8988T (cell line): Measurements from ENCODE around the gene CLEC18A.
A peak's percentile ranks its signal among the peaks of the same experiment; 100 is the strongest.
"Not testable (repeated sequence)": the region's sequence is repeated elsewhere in the genome, so short reads cannot be mapped to it uniquely, and the experiment has no call there.

Experiments
- DNase-seq: peaks from one replicate; pipeline ENCODE4 v3.0.0; 2011

The CLEC18A gene

DNA sequence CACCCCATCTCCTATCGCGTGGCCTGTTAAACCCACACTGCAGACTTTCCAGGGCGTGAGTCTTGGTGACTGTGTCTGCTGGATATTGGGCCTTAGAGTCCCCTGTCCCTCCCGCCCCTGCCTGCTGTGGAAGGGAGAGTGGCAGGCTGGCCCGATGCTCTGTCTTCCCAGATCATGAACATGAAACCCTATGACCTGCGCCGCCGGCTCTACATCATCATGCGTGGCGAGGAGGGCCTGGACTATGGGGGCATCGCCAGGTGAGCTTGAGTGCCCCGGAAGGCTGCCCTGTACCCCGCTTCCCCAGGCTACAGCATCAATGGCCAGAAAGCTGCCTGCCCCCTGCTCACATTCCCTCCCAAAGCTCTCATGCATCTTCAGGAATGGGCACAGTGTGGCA, 19.5 kb upstream of the CLEC18A start:
- DNase-seq: no peak

GRCh38 chr16:69932228-69932627, 18.9 kb upstream of the CLEC18A start:
- DNase-seq: no peak

GRCh38 chr16:69932691-69933392, 18.3 kb upstream of the CLEC18A start:
- DNase-seq: no peak

DNA sequence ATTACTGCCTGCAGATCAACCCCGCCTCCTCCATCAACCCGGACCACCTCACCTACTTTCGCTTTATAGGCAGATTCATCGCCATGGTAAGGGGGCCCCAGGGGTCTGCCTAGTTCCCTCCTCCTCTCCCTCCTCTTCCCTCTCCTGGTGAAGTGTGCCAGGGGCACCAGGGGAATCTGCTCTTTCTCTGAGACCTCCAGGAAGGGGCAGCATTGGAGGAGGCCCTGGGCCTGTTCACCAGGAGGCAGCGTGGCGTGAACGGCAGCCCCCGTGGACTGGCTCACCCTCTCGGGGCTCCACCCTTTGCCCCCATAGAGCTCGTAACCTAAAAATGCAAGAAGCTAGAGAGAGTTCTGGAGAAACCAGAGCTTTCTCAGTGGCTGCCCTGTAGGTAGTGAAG, 17.1 kb upstream of the CLEC18A start:
- DNase-seq: no peak

GRCh38 chr16:69934751-69935150, 16.4 kb upstream of the CLEC18A start:
- DNase-seq: no peak

GRCh38 chr16:69935278-69935711, 15.8 kb upstream of the CLEC18A start:
- DNase-seq: no peak

- DNase-seq: no peak
Measured at GRCh38 chr16:69935740-69936139, 15.4 kb upstream of the CLEC18A start.

DNA sequence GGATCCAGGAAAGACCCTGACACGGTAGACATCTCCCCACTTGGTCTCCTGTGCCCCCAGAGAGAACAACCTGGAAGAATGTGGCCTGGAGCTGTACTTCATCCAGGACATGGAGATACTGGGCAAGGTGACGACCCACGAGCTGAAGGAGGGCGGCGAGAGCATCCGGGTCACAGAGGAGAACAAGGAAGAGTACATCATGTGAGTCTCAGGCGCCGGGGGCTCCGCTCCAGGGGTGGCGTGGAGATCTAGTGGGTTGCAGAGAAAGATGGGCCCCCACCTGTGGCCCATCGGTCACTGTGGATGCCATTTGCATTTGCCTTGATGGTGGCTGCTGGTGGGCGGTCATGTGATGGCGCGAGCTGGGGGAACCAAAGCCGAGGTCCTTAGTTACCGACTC, 14.9 kb upstream of the CLEC18A start:
- no peak for DNase-seq

- DNase-seq: no peak
Measured at GRCh38 chr16:69936751-69937211, 14.4 kb upstream of the CLEC18A start.

- peak; percentile 88 for DNase-seq
Measured at GRCh38 chr16:69937465-69937951, 13.6 kb upstream of the CLEC18A start.

GRCh38 chr16:69938981-69939820, 11.9 kb upstream of the CLEC18A start:
- peak; percentile 26 for DNase-seq

DNA sequence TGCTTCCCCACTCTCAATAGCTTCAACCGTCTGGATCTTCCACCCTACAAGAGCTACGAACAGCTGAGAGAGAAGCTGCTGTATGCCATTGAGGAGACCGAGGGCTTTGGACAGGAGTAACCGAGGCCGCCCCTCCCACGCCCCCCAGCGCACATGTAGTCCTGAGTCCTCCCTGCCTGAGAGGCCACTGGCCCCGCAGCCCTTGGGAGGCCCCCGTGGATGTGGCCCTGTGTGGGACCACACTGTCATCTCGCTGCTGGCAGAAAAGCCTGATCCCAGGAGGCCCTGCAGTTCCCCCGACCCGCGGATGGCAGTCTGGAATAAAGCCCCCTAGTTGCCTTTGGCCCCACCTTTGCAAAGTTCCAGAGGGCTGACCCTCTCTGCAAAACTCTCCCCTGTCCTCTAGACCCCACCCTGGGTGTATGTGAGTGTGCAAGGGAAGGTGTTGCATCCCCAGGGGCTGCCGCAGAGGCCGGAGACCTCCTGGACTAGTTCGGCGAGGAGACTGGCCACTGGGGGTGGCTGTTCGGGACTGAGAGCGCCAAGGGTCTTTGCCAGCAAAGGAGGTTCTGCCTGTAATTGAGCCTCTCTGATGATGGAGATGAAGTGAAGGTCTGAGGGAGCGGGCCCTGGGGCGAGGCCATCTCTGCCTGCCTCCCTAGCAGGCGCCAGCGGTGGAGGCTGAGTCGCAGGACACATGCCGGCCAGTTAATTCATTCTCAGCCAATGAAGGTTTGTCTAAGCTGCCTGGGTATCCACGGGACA, 11.1 kb upstream of the CLEC18A start:
- DNase-seq: peak; percentile 20

- DNase-seq: no peak
Measured at GRCh38 chr16:69940676-69941075, 10.5 kb upstream of the CLEC18A start.

- DNase-seq: no peak
Measured at GRCh38 chr16:69941251-69942098, 9.7 kb upstream of the CLEC18A start.

- DNase-seq: no peak
Measured at GRCh38 chr16:69942099-69942491, 9.0 kb upstream of the CLEC18A start.

- no peak for DNase-seq
Measured at GRCh38 chr16:69942627-69943170, 8.4 kb upstream of the CLEC18A start.

- not testable (repeated sequence) for DNase-seq
Measured at GRCh38 chr16:69943241-69944036, 7.7 kb upstream of the CLEC18A start.

- DNase-seq: not testable (repeated sequence)
Measured at GRCh38 chr16:69950411-69950810, 723 bp upstream of the CLEC18A start.

- not testable (repeated sequence) for DNase-seq
Measured at GRCh38 chr16:69951672-69952031, 518 bp downstream of the CLEC18A start.

- DNase-seq: not testable (repeated sequence)
Measured at GRCh38 chr16:69952116-69952515, 982 bp downstream of the CLEC18A start.
